WI38 (cell line): ENCODE data around the gene GPAT3.
"Not testable (repeated sequence)": the region's sequence is repeated elsewhere in the genome, so short reads cannot be mapped to it uniquely, and the experiment has no call there.

Experiments used
- H3K4me3 ChIP-seq: 2 replicates; pipeline ENCODE4 v1.5.1; 2011; ENCODE audit warnings: low read depth, mild to moderate bottlenecking, control low read depth, low read length
- CTCF ChIP-seq: IDR thresholded peaks from 2 replicates; pipeline ENCODE4 v1.5.1; 2012; ENCODE audit warnings: low read depth, mild to moderate bottlenecking, control low read depth, low read length

GPAT3 gene

GRCh38 chr4:83613023-83613422, 77.1 kb downstream of the GPAT3 start:
- no peak overlapping the region for H3K4me3 ChIP-seq
- TF ChIP-seq CTCF = no peak

GRCh38 chr4:83613994-83614393, 78.1 kb downstream of the GPAT3 start:
- no peak for TF ChIP-seq CTCF
- no peak overlapping the region for H3K4me3 ChIP-seq

DNA sequence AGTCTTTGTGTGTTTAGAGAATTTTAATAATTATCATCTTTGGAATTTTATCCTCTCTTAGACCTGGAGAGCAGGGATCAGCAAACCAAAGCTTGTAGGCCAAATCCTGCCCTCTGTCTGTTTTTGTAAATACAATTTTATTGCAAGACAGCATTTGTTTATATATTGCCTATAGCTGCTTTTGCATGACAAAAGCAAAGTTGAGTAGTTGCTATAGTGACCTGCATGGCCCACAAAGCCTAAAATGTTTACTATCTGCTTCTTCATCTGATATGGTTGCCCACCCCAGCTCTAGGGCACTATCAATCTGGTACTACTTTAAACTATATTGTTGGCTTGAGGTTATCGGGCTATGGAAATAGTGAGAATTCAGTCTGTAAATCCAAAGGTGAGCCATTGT, 80.3 kb downstream of the GPAT3 start:
- no peak overlapping the region for H3K4me3 ChIP-seq
- TF ChIP-seq CTCF = no peak

- H3K4me3 ChIP-seq = no peak overlapping the region
Observed at GRCh38 chr4:83617371-83618035, 81.6 kb downstream of the GPAT3 start.

DNA sequence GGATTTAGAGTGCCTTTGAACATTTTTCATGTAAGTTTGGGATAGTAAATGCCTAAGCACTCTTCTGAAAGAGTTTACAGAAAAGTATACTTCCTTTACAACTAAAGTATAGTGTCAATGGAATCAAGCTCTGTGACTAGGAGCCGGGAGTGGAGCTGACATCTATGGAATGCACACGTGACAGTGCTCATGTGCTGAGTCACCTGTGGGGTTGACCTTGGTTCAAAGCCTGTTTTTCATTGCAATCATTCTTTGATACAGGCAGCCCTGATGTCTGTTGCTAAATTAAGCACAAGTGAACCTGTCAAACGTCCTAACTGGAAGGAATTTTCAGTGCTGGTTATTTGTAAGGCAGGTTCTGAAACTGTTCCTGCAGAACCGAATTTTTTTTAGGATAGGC, 82.5 kb downstream of the GPAT3 start:
- H3K4me3 ChIP-seq = no peak overlapping the region
- no peak for TF ChIP-seq CTCF

More at GRCh38 chr4:83617371-83618035, 81.6 kb downstream of the GPAT3 start:
- no peak for TF ChIP-seq CTCF

GRCh38 chr4:83618991-83619645, 83.2 kb downstream of the GPAT3 start:
- H3K4me3 ChIP-seq = no peak overlapping the region
- no peak for TF ChIP-seq CTCF

GRCh38 chr4:83622127-83622526, 86.2 kb downstream of the GPAT3 start:
- H3K4me3 ChIP-seq = not testable (repeated sequence)
